Heart right ventricle (tissue), 16 donors: ENCODE data around the gene CCDC88A. TPM values are rescaled to one million over a fixed set of nuclear protein-coding genes. Genes with fewer than 3 reads are reported as not detected.
A peak's percentile ranks its signal among the peaks of the same experiment; 100 is the strongest.

Source experiments
- ATAC-seq, 8 donors: fragments of 200-7000 bp; cut with Tn5 transposase; one replicate each; pipeline ENCODE4 v1.9.1; 2020; ENCODE audit warnings: mild to moderate bottlenecking in 8 of 8, moderate library complexity in 8 of 8, moderate number of reproducible peaks in 1 of 8
- DNase-seq, 2 donors: peaks; one replicate each; pipeline ENCODE4 v3.0.0-alpha.2; 2020
- H3K27ac ChIP-seq, 10 donors: fragments of 200-600 bp; sonication (generic) in 2 of 10; one replicate each; pipeline versions ENCODE4 v1.5.0 to v1.8.0; 2020 to 2022; ENCODE audit warnings: mild to moderate bottlenecking in 3 of 10
- H3K27me3 ChIP-seq, 7 donors: fragments of 200-600 bp; one replicate each; pipeline ENCODE4 v1.8.0; 2021 to 2022; ENCODE audit warnings: mild to moderate bottlenecking in 2 of 7
- H3K36me3 ChIP-seq, 9 donors: fragments of 200-600 bp; sonication (generic) in 1 of 9; one replicate each; pipeline versions ENCODE4 v1.5.0 to v1.8.0; 2020 to 2022; ENCODE audit warnings: mild to moderate bottlenecking in 2 of 9
- H3K4me1 ChIP-seq, 9 donors: fragments of 200-600 bp; sonication (generic) in 1 of 9; one replicate each; pipeline versions ENCODE4 v1.5.0 to v1.8.0; 2020 to 2022; ENCODE audit warnings: mild to moderate bottlenecking in 4 of 9
- H3K4me3 ChIP-seq, 10 donors: fragments of 200-600 bp; sonication (generic) in 2 of 10; one replicate each; pipeline versions ENCODE4 v1.5.0 to v1.8.0; 2020 to 2022; ENCODE audit warnings: mild to moderate bottlenecking in 7 of 10, moderate library complexity in 2 of 10
- H3K9me3 ChIP-seq, 11 donors: fragments of 200-600 bp in 10 of 11; sonication (generic) in 2 of 11; one replicate each; pipeline versions ENCODE4 v1.5.0 to v1.8.0; 2013 to 2022; ENCODE audit warnings: mild to moderate bottlenecking in 2 of 11, control low read depth in 1 of 11, moderate library complexity in 1 of 11
- WGBS, 2 donors: extraction: QIAGEN DNeasy Blood & Tissue Kit; methylation state at CpG; one replicate each; pipeline ENCODE4 v1.1.7; 2013; ENCODE audit warnings: inconsistent platforms in 1 of 2; 5-methylcytosine and 5-hydroxymethylcytosine counted together
- intact Hi-C, 10 donors: fragments of 100-400 bp; cut with DNase I; formaldehyde crosslinking; loops; one replicate each; pipeline versions ENCODE4 v1.11.1 to v1.14.2; 2022
- polyA plus RNA-seq, 2 donors: library from polyadenylated mRNA; stranded (reverse); fragments of 200-250 nt; gene quantifications; one replicate each; pipeline ENCODE4 v1.2.3, GENCODE V29; 2013
- total RNA-seq, 10 donors: library from RNA; stranded (reverse); fragmentation: NEBNext Ultra II Directional in 3 of 10; extraction: Animal tissue kit (Norgen Biotek cat#: 25700) in 3 of 10; gene quantifications; one replicate each; pipeline versions ENCODE4 v1.2.1 to v1.2.4, GENCODE V29; 2021 to 2023
- TF ChIP-seq, protein P1 (sequence below), 9 donors: fragments of 200-600 bp; sonication (generic) in 2 of 9; IDR thresholded peaks; one replicate each; pipeline versions ENCODE4 v1.5.0 to v1.8.0; 2021 to 2022; ENCODE audit warnings: antibody characterized with exemption in 9 of 9, mild to moderate bottlenecking in 5 of 9, moderate library complexity in 1 of 9
- donor health status: Arrhythmogenic right ventricular cardiomyopathy.
- donor health status: ischemic (EF 13 %, LVEDD 7.1; RV severe dilation, severe dysfunction).
- donor health status: healthy with polysubstance abuse.
- donor health status: DM: no; HTN: yes; CAD: no.
- donor health status: DM: no; HTN: no; CAD: no.
- donor health status: ischemic (EF 25% LVEDD 6.9; RV normal size, moderate dysfunction).
- donor health status: ischemic (EF 25% LVEDD 5.7; RV mildly dilated, moderate dysfunction).
- donor health status: healthy.
- donor health status: DM: yes; HTN: yes; CAD: no.
- donor health status: Ischemic cardiomyopathy.
- donor health status: ischemic (EF 35%, LVEDD 5.7; RV mildly dilated, moderate dysfunction).
- donor health status: nonischemic (EF 11% LVEDD 7.7; RV severe dilation, severe dysfunction).
- donor health status: DM: yes; HTN: yes; CAD: no.
- donor health status: PGD.
- donor health status: ischemic (EF 29% LVEDD 5.4; RV normal size, mild dysfunction).
- donor health status: nonischemic (EF 23%, LVEDD 6.1; RV moderate dilation, normal function).

Gene CCDC88A
- total and polyA plus RNA-seq, 12 donors, result 7.8 to 45.4 (median 22.6) TPM

DNA sequence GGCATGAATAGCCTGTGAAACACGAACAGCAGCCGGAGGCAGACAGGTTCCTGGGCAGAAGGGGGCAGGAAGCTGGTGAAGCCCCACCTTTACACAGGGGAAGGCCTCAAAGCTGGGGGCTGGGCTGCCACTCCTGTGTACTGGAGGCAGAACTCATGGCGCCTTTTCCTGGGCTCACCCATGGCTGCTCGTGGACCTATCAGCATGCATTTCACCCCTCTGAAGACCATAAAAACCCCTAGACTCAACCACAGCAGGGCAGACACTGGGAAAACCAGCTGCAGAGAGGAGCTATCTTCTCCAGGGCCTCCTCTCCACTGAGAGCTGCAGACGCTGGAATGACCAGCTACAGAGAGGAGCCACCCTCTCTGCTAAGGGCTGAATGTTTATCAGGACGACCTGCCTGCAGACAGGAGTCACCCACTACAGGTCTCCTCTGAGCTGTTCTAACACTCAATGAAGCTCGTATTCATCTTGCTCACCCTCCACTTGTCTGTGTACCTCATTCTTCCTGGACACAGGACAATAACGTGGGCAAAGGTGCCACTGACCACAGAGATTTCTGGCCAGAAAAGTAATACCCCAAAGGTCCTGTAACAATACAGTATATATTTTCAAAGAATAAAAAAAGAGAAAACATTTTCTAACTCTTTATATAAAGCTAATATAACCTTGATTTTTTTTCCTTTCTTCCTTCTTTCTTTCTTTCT is 18.9 kb upstream of the CCDC88A start:
- Histone ChIP-seq H3K27ac (no peak overlapping the region), H3K36me3 (no peaks in the 10 kb centered on the region), H3K4me3 (no peak overlapping the region), H3K27me3 (peaks cover 0 to 5% (median 0%) of the 10 kb centered on the region in 7 donors), H3K4me1 (no peaks in the 10 kb centered on the region), H3K9me3 (no peaks in the 10 kb centered on the region)
- TF ChIP-seq, protein P1, sequence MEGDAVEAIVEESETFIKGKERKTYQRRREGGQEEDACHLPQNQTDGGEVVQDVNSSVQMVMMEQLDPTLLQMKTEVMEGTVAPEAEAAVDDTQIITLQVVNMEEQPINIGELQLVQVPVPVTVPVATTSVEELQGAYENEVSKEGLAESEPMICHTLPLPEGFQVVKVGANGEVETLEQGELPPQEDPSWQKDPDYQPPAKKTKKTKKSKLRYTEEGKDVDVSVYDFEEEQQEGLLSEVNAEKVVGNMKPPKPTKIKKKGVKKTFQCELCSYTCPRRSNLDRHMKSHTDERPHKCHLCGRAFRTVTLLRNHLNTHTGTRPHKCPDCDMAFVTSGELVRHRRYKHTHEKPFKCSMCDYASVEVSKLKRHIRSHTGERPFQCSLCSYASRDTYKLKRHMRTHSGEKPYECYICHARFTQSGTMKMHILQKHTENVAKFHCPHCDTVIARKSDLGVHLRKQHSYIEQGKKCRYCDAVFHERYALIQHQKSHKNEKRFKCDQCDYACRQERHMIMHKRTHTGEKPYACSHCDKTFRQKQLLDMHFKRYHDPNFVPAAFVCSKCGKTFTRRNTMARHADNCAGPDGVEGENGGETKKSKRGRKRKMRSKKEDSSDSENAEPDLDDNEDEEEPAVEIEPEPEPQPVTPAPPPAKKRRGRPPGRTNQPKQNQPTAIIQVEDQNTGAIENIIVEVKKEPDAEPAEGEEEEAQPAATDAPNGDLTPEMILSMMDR (IDR thresholded peaks at IDR 0.05), result no peak
- intact Hi-C loops, result no loop called here
- ATAC-seq (no peak), DNase-seq (no peak)
- WGBS, 2 donors, result 78 to 81% methylated on average over 8 of the region's 8 CpGs

DNA sequence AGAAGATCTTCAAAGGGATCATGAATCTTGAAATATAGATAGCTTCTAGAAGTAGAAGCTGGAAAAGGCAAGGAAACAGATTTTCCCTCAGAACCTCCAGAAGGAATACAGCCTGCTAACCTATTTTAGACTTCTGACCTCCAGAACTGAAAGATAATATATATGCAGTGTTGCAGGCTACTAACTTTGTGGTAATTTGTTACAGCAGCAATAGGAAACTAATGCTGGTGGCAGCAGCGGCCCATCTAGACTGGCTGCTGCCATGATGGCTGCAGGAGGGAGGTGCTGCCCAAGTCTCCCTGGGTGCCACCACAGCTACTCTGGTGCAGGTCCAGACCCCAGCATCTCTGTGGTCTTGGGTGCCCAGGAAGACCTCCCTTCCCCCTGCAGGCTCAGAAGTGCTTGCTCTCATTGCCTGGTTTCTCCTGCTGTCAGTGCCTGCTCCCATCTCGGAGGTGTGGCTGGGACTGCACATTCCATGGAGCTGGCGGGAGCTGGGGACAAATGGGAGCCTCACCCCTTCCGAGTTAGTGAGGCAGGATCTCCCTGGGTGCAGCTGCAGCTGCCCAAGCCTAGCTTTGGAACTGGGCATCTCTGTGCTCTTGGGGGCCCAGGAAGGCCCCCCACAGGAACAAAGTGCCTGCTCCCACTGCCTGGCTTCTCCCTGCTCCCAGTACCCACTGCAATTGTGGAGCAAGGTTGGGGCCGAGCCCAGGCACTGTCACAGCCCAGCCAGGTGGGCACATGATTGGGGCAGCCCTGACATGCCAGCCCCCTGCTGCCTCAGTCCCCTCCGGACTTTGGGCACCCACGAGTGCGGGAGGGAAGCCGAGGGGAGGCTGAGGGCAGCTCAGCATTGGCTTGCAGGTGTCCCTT is 18.1 kb upstream of the CCDC88A start:
- 92 to 93% methylated on average over 9 of the region's 9 CpGs for WGBS, 2 donors
- intact Hi-C loops, result no loop called here
- TF ChIP-seq, protein P1 (IDR thresholded peaks at IDR 0.05), result no peak
- Histone ChIP-seq H3K27me3 (peaks cover 0 to 5% (median 0%) of the 10 kb centered on the region in 7 donors), H3K27ac (no peak overlapping the region), H3K4me1 (no peaks in the 10 kb centered on the region), H3K4me3 (no peak overlapping the region), H3K9me3 (no peaks in the 10 kb centered on the region), H3K36me3 (no peaks in the 10 kb centered on the region)
- no peak for DNase-seq
- ATAC-seq, result peak in 1 of 8 donors; percentile 17

DNA sequence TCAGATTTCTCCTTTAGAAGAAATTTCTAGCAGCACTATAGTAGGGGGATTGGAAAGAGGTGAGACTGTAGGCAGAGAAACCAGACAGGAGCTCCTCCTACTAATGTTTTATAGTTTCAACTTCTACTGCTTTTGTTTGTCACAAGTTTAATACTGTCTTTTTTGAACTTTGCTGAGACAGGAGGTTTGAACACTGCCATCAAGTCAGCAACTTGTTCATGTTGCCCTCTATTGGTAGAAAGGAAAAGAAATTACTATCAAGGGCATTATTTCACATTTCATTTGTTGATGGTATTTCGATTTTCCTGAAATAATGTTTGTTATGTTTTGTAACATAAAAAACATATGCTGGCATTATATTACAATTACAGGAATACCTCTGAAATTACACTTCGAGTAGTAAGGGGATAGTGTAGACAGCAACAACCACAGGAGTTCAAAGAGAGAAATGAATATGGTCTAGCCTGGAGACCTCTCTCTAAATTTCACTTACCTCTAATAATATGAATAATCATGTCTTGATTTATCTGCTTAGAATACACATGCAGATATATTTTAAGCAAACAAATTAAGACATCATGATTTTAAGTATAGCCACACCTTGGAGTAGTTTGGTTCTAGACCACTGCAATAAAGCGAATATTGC is 12.4 kb upstream of the CCDC88A start:
- H3K4me3 ChIP-seq, result no peak overlapping the region
- H3K36me3 ChIP-seq, result no peaks in the 10 kb centered on the region
- H3K9me3 ChIP-seq, result no peaks in the 10 kb centered on the region
- intact Hi-C loops, result loop anchor here in 1 of 10 donors (5.0 kb wide), 1 partner anchor 85 kb away; the partner anchor contains the start of gene CFAP36
- no peak overlapping the region for H3K27ac ChIP-seq
- H3K27me3 ChIP-seq, result no peaks in the 10 kb centered on the region
- no peak for DNase-seq
- TF ChIP-seq, protein P1 (IDR thresholded peaks at IDR 0.05), result peak; percentile 8 to 72 (median 64)
- 46 to 57% methylated on average over 3 of the region's 3 CpGs for WGBS, 2 donors
- ATAC-seq, result peak in 3 of 8 donors; percentile 35 to 50 (median 47)
- H3K4me1 ChIP-seq, result peaks cover 0 to 4% (median 0%) of the 10 kb centered on the region in 9 donors
